ENCODE data around the gene ABHD17C.

DNA sequence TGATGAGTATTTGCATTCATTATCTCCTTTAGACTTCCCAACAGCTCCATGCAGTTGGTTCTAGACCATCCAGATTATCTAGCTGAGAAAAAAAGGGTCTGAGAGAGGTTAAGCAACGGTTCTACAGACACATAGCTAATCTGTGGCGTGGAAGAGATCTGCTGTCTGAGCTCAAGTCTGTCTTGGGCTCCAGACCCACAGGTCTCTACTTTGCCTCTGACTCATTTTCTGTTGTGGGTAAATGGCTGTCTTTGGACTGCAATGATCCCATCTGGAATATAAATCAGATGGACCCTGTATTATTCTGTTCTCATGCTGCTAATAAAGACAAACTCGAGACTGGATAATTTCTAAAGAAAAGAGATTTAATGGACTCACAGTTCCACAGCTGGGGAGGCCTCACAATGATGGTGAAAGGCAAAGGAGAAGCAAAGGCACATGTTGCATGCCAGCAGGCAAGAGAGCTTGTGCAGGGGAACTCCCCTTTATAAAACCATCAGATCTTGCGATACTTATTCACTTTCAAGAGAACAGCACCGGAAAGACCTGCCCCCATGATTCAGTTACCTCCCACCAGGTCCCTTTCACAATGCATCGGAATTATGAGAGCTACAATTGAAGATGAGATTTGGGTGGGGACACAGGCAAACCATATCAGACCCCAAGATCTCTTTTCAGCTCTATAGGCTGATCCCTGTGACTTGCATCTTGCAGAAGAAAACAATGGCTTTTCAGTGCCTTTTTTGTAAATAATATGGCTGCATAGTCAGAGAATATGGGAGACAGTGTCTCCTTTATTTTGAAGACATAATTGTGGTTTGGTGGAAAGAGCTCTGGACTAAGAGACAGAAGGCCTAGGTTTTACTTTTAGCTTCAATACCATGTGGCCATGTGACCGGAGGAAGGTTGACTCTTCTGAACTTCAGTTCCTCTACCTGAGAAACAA, 108.7 kb downstream of the ABHD17C start:
- TF ChIP-seq, protein P1, sequence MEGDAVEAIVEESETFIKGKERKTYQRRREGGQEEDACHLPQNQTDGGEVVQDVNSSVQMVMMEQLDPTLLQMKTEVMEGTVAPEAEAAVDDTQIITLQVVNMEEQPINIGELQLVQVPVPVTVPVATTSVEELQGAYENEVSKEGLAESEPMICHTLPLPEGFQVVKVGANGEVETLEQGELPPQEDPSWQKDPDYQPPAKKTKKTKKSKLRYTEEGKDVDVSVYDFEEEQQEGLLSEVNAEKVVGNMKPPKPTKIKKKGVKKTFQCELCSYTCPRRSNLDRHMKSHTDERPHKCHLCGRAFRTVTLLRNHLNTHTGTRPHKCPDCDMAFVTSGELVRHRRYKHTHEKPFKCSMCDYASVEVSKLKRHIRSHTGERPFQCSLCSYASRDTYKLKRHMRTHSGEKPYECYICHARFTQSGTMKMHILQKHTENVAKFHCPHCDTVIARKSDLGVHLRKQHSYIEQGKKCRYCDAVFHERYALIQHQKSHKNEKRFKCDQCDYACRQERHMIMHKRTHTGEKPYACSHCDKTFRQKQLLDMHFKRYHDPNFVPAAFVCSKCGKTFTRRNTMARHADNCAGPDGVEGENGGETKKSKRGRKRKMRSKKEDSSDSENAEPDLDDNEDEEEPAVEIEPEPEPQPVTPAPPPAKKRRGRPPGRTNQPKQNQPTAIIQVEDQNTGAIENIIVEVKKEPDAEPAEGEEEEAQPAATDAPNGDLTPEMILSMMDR (IDR thresholded peaks at IDR 0.05) = no peak
- TF ChIP-seq POLR2A (IDR thresholded peaks at IDR 0.05) = no peak
